ENCODE results near the gene WNT3A. TPM values are rescaled to one million over a fixed set of nuclear protein-coding genes. Genes with fewer than 3 reads are reported as not detected.
A peak's percentile ranks its signal among the peaks of the same experiment; 100 is the strongest.

WNT3A gene
- total and polyA plus RNA-seq, 5 donors from 2014 or later = not detected

DNA sequence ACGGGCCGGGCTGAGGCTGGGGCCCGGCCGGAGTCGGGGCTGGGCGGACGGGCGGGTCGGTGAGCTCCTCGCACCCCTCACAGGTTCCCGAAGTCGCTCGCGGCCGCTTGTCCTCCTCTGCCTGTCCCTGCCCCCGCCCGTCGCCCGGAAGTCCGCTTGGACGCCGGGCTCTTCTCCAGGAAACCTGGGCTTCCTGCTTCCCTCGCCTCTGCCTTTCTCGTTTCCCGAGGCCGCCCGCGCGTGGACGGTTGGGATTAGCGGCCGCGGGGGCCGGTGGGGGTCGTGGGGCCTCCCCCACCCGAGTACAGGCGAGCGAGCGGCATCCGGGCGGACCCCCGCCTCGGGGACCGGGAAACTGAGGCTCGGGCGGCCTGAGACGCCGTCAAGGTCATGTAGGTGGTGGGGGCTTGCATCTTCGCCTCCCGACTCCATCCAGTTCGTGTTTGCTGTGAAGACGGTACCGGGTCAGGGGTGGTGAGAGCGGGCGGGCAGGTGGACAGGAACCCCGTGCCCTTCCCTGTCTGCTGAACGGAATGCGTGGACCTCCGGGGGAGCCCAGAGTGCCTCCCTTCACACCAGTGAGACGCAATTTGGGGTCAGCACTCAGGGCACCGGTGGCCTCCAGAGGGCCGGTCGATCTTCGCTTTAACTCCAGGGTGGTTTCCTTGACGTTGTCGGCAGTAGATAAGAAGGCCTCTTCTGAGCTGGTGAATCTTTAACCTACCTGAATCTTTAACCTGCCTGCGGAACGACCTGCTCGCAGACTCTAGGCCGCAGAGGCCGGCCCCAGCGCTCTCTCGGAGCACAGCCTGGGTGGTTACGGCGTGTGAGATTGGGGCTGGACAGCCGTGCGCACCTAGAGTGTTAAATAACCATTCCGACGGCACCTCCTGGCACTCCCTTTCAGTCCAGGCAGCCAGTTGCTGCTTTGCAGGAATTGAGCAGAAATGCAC lies 76.4 kb downstream of the WNT3A start:
- H3K9me3 Mint-ChIP-seq = no peaks in the 10 kb centered on the region
- peak; percentile 1 to 4 for ATAC-seq (ENCODE audit: low read depth in 2 of 2)
- Histone ChIP-seq H3K9me3 (ENCODE audit: control insufficient read depth in 2 of 2, low read length in 2 of 2) (no peaks in the 10 kb centered on the region), H3K36me3 (ENCODE audit: control insufficient read depth, insufficient read depth, low read length) (peaks cover 4% of the 10 kb centered on the region), H3K4me3 (ENCODE audit: low read depth, low read length) (peak overlapping the region; percentile 86), H3K27me3 (ENCODE audit: control insufficient read depth, insufficient read depth, low read length) (no peaks in the 10 kb centered on the region), H3K4me1 (ENCODE audit: control insufficient read depth, insufficient read depth, low read length, poor library complexity, severe bottlenecking) (peaks cover 65% of the 10 kb centered on the region), H3K27ac (ENCODE audit: insufficient read depth, low read length, poor library complexity, severe bottlenecking) (peak overlapping the region; percentile 92)
- peak overlapping the region; percentile 94 to 100 (median 98) for H3K4me3 Mint-ChIP-seq
- H3K36me3 Mint-ChIP-seq = no peaks in the 10 kb centered on the region
- DNase-seq = peak in 2 of 3 donors; percentile 43 to 59
- no peaks in the 10 kb centered on the region for H3K27me3 Mint-ChIP-seq
- H3K27ac Mint-ChIP-seq = peak overlapping the region; percentile 90 to 98 (median 96)
- peaks cover 30 to 67% (median 46%) of the 10 kb centered on the region in 4 donors for H3K4me1 Mint-ChIP-seq

DNA sequence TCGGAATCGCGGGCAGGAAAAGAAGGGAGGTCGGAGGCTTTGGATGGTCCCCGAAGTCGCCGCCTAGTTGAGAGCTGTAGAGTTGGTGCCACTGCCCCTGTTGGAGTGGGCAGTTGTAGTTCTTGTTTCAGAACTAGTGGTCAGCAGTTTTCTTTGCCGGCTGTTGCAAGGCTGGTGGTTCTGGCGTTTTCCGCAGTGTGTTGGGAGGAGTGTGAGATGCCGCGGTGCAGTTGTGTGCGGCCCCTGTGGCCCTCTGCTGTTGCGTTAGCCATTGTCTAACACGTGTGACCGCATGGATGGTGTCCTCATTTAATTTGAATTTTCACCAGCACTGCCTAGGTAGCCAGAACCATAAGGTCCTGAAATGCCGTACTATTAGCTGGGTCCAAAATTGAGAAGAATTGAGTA lies 77.1 kb downstream of the WNT3A start:
- Mint-ChIP-seq H3K27ac (peak overlapping the region; percentile 89 to 98 (median 96)), H3K27me3 (no peaks in the 10 kb centered on the region), H3K9me3 (no peaks in the 10 kb centered on the region), H3K36me3 (no peaks in the 10 kb centered on the region), H3K4me3 (peak overlapping the region; percentile 94 to 100 (median 98)), H3K4me1 (peaks cover 30 to 71% (median 52%) of the 10 kb centered on the region in 4 donors)
- no peaks in the 10 kb centered on the region for H3K9me3 ChIP-seq (ENCODE audit: control insufficient read depth in 2 of 2, low read length in 2 of 2)
- H3K36me3 ChIP-seq (ENCODE audit: control insufficient read depth, insufficient read depth, low read length) = peaks cover 9% of the 10 kb centered on the region
- H3K4me3 ChIP-seq (ENCODE audit: low read depth, low read length) = peak overlapping the region; percentile 86
- no peak for ATAC-seq (ENCODE audit: low read depth in 2 of 2)
- DNase-seq = no peak
- no peaks in the 10 kb centered on the region for H3K27me3 ChIP-seq (ENCODE audit: control insufficient read depth, insufficient read depth, low read length)
- H3K4me1 ChIP-seq (ENCODE audit: control insufficient read depth, insufficient read depth, low read length, poor library complexity, severe bottlenecking) = peaks cover 72% of the 10 kb centered on the region
- peak overlapping the region; percentile 92 for H3K27ac ChIP-seq (ENCODE audit: insufficient read depth, low read length, poor library complexity, severe bottlenecking)

GRCh38 chr1:228084325-228084724 lies 77.5 kb downstream of the WNT3A start:
- peak overlapping the region; percentile 86 for H3K4me3 ChIP-seq (ENCODE audit: low read depth, low read length)
- H3K36me3 Mint-ChIP-seq = no peaks in the 10 kb centered on the region
- H3K4me3 Mint-ChIP-seq = peak overlapping the region; percentile 94 to 100 (median 98)
- no peaks in the 10 kb centered on the region for H3K9me3 Mint-ChIP-seq
- ATAC-seq (ENCODE audit: low read depth in 2 of 2) = no peak
- peaks cover 76% of the 10 kb centered on the region for H3K4me1 ChIP-seq (ENCODE audit: control insufficient read depth, insufficient read depth, low read length, poor library complexity, severe bottlenecking)
- no peaks in the 10 kb centered on the region for H3K9me3 ChIP-seq (ENCODE audit: control insufficient read depth in 2 of 2, low read length in 2 of 2)
- peak overlapping the region; percentile 92 for H3K27ac ChIP-seq (ENCODE audit: insufficient read depth, low read length, poor library complexity, severe bottlenecking)
- peaks cover 10% of the 10 kb centered on the region for H3K36me3 ChIP-seq (ENCODE audit: control insufficient read depth, insufficient read depth, low read length)
- peaks cover 30 to 71% (median 55%) of the 10 kb centered on the region in 4 donors for H3K4me1 Mint-ChIP-seq
- peak overlapping the region; percentile 89 to 98 (median 96) for H3K27ac Mint-ChIP-seq
- H3K27me3 ChIP-seq (ENCODE audit: control insufficient read depth, insufficient read depth, low read length) = no peaks in the 10 kb centered on the region
- H3K27me3 Mint-ChIP-seq = no peaks in the 10 kb centered on the region
- no peak for DNase-seq

GRCh38 chr1:228084797-228085196 lies 78.0 kb downstream of the WNT3A start:
- peaks cover 81% of the 10 kb centered on the region for H3K4me1 ChIP-seq (ENCODE audit: control insufficient read depth, insufficient read depth, low read length, poor library complexity, severe bottlenecking)
- peak overlapping the region; percentile 89 to 98 (median 96) for H3K27ac Mint-ChIP-seq
- no peaks in the 10 kb centered on the region for H3K27me3 Mint-ChIP-seq
- no peaks in the 10 kb centered on the region for H3K9me3 Mint-ChIP-seq
- H3K27me3 ChIP-seq (ENCODE audit: control insufficient read depth, insufficient read depth, low read length) = no peaks in the 10 kb centered on the region
- H3K27ac ChIP-seq (ENCODE audit: insufficient read depth, low read length, poor library complexity, severe bottlenecking) = peak overlapping the region; percentile 92
- no peaks in the 10 kb centered on the region for H3K9me3 ChIP-seq (ENCODE audit: control insufficient read depth in 2 of 2, low read length in 2 of 2)
- H3K36me3 ChIP-seq (ENCODE audit: control insufficient read depth, insufficient read depth, low read length) = peaks cover 10% of the 10 kb centered on the region
- DNase-seq (no peak), ATAC-seq (ENCODE audit: low read depth in 2 of 2) (no peak)
- peak overlapping the region; percentile 86 for H3K4me3 ChIP-seq (ENCODE audit: low read depth, low read length)
- H3K4me3 Mint-ChIP-seq = peak overlapping the region; percentile 94 to 100 (median 98)
- H3K4me1 Mint-ChIP-seq = peaks cover 30 to 74% (median 58%) of the 10 kb centered on the region in 4 donors
- H3K36me3 Mint-ChIP-seq = no peaks in the 10 kb centered on the region

GRCh38 chr1:228085287-228085951 lies 78.6 kb downstream of the WNT3A start:
- H3K4me1 Mint-ChIP-seq = peaks cover 31 to 76% (median 61%) of the 10 kb centered on the region in 4 donors
- Histone ChIP-seq H3K9me3 (ENCODE audit: control insufficient read depth in 2 of 2, low read length in 2 of 2) (no peaks in the 10 kb centered on the region), H3K4me1 (ENCODE audit: control insufficient read depth, insufficient read depth, low read length, poor library complexity, severe bottlenecking) (peaks cover 87% of the 10 kb centered on the region), H3K27ac (ENCODE audit: insufficient read depth, low read length, poor library complexity, severe bottlenecking) (peak overlapping the region; percentile 92), H3K4me3 (ENCODE audit: low read depth, low read length) (peak overlapping the region; percentile 86), H3K27me3 (ENCODE audit: control insufficient read depth, insufficient read depth, low read length) (no peaks in the 10 kb centered on the region), H3K36me3 (ENCODE audit: control insufficient read depth, insufficient read depth, low read length) (peaks cover 12% of the 10 kb centered on the region)
- peak overlapping the region; percentile 94 to 100 (median 98) for H3K4me3 Mint-ChIP-seq
- ATAC-seq (ENCODE audit: low read depth in 2 of 2) (no peak), DNase-seq (no peak)
- H3K9me3 Mint-ChIP-seq = no peaks in the 10 kb centered on the region
- peak overlapping the region; percentile 38 to 98 (median 96) for H3K27ac Mint-ChIP-seq
- no peaks in the 10 kb centered on the region for H3K36me3 Mint-ChIP-seq
- no peaks in the 10 kb centered on the region for H3K27me3 Mint-ChIP-seq

DNA sequence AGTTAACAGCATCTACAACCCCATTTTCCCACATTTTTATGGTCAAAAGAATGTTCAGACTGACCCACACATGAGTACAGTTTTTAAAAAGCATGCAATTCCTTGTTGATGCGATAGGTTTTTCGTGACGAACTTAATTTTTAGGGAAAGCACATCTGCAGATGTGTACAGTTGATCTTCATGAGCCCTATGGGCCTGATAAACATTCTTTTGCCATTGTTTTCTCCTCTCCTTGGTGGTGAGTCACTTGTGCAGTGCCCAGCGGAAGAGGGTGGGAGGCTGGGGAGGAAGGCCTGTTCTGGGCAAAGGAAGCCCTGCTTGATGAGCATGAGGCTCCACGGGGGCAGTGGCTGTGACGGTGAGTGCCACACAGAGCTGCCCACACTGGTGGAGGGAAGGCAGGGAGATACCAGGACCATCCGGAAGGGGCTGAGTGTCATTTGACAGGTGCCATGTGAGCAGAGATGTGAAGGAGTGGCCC lies 81.0 kb downstream of the WNT3A start:
- Mint-ChIP-seq H3K4me1 (peaks cover 47 to 92% (median 82%) of the 10 kb centered on the region in 4 donors), H3K27me3 (no peaks in the 10 kb centered on the region), H3K4me3 (peak overlapping the region; percentile 68 to 100 (median 88)), H3K27ac (peak overlapping the region; percentile 66 to 94 (median 83)), H3K9me3 (peaks cover 0 to 3% (median 0%) of the 10 kb centered on the region in 7 donors), H3K36me3 (peaks cover 13% of the 10 kb centered on the region)
- Histone ChIP-seq H3K9me3 (ENCODE audit: control insufficient read depth in 2 of 2, low read length in 2 of 2) (no peaks in the 10 kb centered on the region), H3K4me3 (ENCODE audit: low read depth, low read length) (peak overlapping the region; percentile 76), H3K4me1 (ENCODE audit: control insufficient read depth, insufficient read depth, low read length, poor library complexity, severe bottlenecking) (peaks cover 89% of the 10 kb centered on the region), H3K27me3 (ENCODE audit: control insufficient read depth, insufficient read depth, low read length) (no peaks in the 10 kb centered on the region), H3K36me3 (ENCODE audit: control insufficient read depth, insufficient read depth, low read length) (peaks cover 22% of the 10 kb centered on the region), H3K27ac (ENCODE audit: insufficient read depth, low read length, poor library complexity, severe bottlenecking) (peak overlapping the region; percentile 58)
- ATAC-seq (ENCODE audit: low read depth in 2 of 2) (peak; percentile 35 to 38), DNase-seq (peak in 1 of 3 donors; percentile 36)

All from CD4-positive, CD25-positive, alpha-beta regulatory T cell (primary cell).